Left renal pelvis (tissue), 4 donors: ENCODE results near the gene CCDC188. TPM values are rescaled to one million over a fixed set of nuclear protein-coding genes. Genes with fewer than 3 reads are reported as not detected.

Experiments
- DNase-seq, 4 donors: peaks; one replicate each; pipeline ENCODE4 v3.0.0-alpha.2; 2013; ENCODE audit warnings: low read depth in 4 of 4, low spot score in 3 of 4
- polyA plus RNA-seq, 4 donors: library from polyadenylated mRNA; unstranded; fragments of 120-200 nt; gene quantifications; one replicate each; pipeline ENCODE4 v1.2.1, GENCODE V29; 2013; ENCODE audit not compliant: insufficient read length in 4 of 4

CCDC188 gene
- polyA plus RNA-seq, 4 donors, result 0.34 to 2.3 (median 1.4) TPM

DNA sequence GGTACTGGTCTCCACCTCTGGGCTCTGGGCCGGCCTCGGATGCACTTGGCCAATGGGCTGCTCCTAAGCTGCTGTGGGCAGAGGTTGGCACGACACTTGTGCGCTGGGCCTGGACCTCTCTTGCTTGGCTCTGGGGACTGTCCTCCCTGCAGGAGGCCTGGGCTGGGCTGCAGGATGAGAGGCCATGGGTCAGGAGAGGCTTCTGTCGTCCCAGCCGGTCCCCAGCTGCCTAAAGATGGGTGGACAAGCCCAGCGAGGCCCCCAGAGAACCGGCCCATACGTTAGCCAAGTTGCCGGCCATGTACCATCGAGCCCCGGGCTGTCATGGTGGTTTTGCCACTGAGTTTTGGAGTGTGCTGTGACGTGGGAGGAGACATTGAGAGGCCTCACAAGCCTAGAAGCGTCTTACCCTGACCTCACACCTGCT, 1.6 kb upstream of the CCDC188 start:
- no peak for DNase-seq

DNA sequence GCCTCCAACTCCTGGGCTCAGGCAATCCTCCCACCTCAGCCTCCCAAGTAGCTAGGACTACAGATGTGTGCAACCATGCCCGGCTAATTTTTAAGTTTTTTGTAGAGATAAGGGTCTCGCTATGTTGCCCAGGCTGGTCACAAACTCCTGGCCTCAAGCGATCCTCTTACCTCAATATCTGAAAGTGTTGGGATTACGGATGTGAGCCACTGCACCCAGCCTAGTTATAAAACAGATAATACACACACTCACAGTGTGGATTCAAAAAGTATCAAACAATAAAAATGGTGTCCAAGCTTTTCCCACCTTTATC, 377 bp upstream of the CCDC188 start:
- DNase-seq, result no peak

DNA sequence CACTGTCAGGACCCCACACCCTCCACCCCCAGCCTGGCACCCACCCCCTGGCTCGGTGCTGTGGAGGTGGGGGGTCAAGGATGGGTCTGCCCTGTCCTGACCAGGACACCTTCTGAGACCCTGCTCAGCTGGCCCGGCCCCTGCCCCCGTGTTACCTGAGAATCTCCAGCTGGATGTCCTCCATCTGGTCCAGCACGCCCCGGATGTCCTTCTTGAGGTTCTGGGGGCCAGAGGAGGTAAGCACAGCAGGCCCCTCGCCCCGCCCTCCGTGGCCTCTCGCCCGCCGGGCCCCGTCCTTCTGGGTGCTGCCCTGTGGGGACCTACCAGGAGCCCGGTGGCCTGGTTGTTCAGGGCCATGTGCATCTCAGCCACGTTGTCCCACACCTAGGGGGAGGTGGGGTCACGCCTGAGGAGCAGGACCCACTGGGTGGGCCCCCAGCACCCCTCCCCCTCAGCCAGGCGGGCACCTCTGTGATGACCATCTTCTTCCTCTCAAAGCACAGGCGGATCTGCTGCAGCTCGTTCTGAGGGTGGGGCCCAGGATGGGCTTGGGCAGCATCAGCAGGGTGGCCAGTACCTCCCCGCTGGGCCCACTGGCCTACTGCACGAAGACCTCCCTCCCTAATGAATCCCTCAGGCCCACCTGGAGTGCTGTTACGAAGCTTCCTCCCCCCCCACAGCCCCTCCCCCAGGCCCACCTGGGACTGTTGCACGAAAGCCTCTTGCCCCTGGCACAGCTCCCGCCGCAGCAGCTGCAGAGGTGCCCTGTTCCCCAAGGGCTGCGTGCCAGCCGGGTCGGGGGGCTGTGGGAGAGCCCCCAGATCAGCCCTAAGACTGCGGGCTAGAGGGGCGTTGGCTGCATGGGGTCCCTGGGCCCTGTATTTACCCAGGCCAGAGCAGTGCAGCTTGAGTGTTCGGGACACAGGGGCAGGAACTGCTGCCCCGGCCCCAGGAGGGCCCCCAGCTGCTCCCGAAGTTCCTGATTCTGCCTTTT, 1.3 kb downstream of the CCDC188 start:
- DNase-seq, result no peak

DNA sequence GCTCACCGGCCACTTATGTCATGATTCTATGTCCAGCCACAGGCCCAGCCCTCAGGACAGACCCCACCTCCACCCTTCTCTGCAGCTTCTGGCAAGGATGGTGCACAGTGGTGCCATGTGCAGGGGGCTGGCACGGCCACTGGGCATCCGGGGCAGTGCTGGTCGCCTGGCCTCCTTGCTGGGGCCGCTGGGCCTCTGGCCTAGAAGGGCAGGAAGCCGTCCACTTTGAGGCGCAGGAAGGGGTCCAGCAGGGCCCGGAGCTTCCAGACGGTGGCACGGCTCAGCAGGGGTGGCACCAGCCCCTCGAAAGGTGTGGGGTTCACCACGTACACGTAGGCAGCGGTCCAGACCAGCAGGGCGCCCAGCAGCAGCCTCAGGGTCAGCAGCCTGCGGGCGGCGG, 2.4 kb downstream of the CCDC188 start:
- DNase-seq, result no peak

DNA sequence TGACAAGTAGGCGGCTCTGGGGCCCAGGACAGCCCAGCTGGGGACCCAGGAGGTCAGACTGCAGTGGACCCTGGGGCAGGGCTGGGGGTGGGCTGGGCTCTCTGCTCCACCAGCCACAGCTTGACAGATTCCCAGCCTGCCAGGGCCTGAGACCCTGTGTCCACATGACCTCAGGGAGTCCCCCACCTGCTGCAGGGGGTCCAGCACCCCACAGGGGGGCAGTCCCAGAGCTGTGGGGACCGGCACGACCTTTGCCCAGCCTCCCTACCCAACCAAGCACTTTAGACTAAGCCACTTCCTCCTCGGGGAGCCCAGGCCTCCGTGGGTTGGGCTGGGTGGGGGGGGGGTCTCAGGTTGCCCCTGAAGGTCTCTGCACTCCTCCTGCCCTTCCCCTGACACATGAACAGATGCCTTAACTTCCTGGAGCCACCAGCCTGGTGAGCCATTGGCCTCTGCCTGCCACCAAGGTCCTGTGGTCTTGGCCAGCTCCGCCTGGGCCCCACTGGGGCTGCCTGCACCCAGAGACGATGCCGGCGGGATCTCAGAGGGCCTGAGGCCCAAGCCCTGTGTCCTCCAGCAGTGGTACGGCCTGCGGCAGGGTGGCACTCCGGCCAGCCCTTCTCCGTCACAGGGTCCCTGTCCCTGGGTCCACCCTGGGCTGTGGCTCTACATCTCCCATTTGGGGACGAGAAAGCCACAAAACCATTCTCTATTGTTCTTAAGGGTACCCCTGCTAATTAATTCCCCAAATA, 3.4 kb downstream of the CCDC188 start:
- no peak for DNase-seq

DNA sequence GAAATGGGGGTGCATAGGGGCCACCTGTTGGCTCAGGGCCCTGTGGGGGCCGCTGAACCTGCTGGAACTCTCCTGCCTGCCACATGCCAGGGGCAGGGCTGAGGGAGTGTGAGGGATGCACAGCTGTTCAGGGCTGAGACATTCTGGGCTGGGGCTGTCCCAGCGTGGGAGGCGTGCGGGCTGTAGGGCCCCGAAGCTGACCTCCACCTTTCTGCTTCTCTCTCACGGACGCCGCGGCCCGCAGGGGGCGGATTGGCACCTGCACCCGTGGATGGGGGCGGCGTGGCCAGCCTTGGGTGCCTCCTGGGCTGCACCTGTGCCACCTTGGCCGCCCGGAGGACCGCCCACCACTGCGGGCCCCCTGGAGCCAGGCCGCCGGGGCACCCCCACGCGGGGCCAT, 4.1 kb downstream of the CCDC188 start:
- DNase-seq, result no peak

DNA sequence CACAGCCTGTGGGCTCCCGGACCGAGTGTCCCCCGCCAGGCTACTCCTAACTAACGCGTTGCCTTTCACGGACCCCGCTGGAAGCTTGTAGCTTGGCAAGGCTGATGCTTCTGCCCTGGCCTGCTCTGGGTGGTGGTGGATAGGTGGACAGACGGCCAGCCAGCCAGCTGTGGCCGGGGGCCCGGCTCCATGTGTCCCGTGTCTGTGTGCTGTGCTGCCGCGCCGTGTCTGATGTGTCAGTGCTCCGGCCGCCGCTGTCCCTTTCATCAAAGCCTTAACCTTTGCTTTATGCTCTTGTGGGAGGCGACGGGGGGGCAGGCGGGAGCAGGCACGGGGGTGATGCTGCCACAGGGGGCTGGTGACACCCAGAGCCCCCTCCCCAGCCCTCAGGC, 5.0 kb downstream of the CCDC188 start:
- no peak for DNase-seq

DNA sequence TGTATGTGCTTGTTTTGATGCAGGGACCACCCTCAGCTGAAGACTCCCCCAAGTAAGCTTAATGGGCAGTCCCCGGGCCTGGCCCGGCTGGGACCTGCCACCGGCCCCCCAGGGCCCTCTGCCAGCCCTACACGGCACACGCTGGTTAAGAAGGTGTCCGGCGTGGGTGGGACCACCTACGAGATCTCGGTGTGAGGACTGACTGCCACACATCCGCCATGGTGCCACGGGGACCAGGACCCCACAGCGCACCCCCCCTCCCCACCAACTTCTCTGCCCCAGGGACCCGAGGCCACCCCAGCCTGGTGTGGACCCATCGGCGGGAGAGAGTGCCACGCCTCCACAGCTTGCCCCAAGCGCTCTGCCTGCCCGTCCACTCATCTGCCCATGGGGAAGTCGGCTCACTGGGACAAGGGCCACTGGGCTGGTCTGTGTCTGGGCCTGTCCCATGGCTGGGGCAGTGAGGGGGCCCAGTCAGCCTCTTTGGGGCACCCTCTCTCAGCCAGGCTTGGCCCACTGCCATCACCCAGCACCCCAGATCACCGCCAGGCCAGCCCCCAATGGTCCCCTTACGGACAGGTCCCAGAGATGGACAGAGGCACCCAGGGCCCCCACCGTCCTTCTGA, 5.5 kb downstream of the CCDC188 start:
- DNase-seq, result no peak

DNA sequence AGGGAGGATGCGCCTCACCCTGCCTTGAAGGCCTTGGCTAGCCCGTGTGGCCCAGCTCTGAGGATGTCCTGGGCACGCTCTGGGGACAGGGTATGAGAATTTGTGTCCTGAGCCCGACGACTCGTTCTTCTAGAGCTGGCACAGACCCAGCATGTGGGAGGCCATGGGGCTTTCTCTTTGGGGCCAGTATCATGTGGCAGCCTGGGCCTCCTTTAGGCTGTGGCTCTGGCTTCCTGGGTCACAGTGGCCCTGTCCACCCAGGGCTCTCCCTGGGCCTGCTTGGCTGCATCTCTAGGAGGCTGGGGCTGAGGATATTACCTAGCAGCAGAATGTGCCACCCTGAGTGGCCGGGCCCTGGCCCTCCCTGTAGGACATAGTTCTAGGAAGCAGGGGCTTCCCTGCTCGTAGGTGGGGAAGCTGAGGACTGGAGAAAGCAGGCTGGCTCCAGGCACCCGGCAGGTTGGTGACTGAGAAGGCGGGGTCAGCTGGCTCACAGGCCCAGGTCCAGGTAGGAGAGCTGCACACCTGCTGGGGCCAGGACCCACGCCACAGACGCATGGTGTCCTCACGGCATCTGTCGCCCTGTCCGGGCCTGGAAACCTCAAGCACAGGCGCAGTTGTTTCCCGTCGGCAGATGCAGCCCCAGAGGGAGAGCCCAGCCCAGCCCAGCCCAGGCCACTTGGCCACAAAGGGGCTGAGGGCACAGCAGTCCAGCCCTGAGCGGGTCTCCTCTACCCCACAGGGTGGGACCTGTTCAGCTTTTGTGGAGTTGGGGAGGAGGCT, 6.8 kb downstream of the CCDC188 start:
- no peak for DNase-seq

DNA sequence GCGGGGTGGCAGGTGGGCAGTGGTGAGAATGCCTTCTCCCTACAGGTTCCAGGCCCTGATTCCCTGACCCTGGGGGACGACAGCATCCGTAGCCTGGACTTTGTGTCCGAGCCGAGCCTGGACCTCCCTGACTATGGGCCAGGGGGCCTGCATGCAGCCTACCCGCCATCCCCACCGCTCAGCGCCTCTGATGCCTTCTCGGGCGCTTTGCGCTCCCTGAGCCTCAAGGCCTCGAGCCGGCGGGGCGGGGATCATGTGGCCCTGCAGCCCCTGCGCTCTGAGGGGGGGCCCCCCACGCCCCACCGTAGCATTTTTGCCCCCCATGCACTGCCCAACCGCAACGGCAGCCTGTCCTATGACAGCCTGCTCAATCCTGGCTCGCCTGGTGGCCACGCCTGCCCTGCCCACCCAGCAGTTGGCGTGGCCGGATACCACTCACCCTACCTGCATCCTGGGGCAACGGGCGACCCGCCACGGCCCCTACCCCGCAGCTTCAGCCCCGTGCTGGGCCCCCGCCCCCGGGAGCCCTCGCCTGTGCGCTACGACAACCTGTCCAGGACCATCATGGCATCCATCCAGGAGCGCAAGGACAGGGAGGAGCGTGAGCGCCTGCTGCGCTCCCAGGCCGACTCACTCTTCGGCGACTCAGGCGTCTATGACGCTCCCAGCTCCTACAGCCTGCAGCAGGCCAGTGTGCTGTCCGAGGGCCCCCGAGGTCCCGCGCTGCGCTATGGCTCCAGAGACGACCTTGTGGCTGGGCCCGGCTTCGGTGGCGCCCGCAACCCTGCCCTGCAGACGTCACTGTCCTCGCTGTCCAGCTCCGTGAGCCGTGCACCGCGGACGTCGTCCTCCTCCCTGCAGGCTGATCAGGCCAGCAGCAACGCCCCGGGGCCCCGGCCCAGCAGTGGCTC, 7.9 kb downstream of the CCDC188 start:
- no peak for DNase-seq

DNA sequence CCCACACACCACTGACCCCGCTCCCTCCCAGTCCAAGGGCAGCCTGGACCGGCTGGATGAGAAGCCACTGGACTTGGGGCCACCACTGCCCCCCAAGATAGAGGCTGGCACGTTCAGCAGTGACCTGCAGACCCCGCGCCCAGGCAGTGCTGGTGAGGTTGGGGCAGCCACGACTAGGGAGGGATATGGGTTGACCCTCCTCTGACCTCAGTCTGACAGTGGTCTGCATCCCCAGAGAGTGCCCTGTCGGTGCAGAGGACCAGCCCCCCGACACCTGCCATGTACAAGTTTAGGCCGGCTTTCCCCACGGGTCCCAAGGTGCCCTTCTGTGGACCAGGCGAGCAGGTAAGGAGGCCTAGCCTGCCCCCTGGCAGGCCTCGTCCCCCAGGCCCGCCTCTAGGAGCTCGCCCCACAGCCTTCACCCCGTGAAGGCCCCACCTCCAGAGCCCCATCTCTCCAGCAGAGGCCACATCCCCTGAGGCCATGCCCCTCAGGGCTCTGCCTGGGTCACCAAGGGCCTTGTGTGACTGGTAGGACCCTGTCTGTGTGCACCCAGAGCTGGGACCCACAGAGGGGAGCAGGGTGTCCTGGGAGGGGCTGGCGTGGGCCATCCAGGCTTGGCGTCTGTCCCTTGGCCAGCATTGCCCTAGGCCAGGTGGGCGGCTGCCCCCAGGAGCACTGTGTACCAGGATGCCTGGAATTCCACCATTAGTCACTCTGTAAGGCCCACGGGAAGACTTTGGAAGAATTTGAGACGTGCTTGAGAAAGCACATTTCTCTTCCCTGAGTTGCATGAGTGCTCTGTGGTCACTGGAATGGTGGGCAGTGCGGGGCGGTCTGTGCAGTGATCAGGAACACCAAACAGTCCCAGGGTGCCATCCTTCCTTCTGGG, 9.4 kb downstream of the CCDC188 start:
- DNase-seq, result no peak

DNA sequence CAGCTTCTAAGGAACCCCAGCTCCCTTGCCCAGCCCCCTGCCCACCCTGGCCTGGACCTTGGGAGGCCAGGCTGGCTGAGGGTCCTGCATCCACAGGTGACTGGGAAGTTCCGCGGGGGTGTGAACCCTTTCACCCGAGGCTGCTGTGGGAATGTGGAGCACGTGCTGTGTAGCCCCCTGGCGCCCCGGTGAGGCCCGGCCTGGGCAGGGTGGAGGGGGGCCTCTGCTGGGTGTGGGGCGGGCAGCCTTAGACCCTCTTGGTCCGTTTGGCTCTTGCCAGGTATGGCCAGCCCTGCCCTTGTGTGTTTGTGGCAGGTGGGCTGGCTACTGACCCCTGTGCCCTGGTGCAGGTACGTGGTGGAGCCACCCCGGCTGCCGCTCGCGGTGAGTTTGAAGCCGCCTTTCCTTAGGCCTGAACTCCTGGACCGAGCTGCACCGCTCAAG, 10.3 kb downstream of the CCDC188 start:
- no peak for DNase-seq

DNA sequence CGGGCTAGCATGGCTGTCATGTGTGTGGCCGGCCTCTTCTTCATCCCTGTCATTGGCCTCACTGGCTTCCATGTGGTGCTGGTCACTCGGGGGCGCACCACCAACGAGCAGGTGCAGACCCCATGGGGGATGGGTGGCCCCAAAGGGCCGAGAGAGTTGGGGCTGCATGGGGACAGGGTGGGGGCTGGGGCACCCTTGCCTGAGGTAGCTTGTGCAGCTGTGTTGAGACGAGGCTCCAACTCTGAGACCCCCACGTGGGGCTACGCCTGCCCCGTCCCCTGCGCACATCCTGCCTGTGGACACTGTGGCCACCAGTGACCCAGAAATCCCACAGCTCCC, 10.8 kb downstream of the CCDC188 start:
- DNase-seq, result no peak

DNA sequence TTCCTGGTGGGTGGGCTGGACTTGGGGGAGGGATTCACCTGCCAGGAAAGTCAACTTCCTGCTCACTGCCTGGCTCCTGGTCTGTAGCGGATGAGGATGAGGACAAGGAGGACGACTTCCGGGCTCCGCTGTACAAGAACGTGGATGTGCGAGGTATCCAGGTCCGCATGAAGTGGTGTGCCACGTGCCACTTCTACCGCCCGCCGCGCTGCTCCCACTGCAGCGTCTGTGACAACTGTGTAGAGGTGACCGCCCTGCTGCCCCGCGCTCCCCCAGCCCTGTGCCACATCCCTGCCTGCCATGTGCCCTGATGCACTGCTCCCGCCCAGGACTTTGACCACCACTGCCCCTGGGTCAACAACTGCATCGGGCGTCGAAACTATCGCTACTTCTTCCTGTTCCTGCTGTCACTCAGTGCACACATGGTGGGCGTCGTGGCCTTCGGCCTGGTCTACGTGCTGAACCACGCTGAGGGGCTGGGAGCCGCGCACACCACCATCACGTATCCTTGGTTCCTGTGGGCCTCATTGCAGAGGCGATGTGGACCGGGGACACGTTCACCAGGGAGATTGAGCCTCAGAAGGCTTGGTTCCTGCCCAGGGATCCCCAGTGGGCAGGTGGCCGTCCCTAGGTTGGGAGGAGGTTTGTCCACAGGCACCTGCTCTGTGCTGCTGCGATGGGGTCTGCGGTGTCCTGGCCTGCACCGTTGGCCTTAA, 11.3 kb downstream of the CCDC188 start:
- no peak for DNase-seq

DNA sequence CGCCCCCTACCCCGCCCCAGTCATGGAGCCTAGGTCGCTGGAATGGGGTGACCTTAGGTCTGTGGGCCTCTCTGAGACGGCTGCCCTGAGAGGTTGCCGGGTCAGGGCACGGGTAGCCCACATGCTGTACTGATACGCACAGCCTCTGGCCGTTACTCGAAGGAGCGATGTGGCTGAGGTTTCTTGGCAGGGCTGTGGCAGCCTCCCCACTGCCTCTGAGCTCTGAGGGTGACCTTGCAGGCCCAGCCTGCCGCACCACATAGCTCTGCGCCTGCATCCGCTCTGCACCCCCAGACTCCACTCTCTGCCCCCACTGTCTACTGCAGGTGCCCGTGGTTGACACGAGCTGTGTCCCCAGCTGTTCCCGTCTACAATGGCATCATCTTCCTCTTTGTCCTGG, 12.0 kb downstream of the CCDC188 start:
- no peak for DNase-seq

DNA sequence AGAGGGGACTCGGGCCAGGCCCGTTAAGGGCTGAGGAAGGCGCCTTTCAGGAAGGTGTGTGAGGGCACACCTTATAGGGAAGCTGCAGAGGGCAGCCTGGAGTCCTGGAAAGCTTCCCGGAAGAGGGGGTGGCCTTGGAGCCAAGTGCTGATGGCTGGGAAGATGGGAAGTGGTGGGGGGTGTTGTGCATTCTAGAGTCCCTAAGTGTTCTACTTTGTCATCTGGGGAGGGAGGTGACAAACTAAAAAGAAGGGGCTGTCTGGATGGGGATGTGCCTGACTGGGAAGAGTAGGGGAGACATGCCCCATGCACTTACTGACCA, 12.5 kb downstream of the CCDC188 start:
- DNase-seq, result no peak

DNA sequence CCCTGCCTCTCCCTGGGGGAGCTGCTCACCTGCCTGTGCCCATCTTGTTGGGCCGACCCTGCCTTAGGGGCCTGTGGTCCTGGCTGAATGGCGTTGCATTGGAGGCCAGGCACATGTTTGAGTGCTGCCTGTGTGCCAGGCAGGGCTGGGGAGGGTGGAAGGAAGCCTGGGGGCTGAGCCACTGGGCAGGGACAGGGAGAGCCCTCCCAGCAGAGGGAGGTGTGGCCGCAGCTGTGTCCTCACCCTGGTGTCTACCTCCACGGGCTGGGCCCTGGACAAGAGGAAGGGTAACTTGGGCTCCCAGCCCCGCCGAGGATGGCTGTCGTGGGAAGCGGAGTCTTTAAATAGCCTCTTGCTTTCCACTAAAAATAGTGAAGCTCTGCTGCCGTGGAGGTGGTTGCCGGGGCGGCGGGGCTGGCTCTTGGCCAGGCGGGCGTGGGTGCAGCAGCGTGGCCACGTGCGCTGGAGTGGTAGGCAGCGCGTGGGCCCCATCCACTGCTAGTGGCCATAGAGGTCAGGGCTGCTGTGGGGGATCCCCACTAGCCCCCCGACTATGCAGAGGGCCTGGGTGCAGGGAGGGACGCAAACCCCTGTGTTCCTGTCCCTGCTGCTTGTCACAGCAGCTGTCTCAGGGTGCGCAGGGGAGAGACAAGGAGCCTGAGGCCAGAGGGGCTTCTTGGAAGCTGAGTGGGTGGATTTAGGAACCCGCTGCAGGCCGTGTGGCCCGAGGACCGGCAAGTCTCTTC, 13.0 kb downstream of the CCDC188 start:
- no peak for DNase-seq

DNA sequence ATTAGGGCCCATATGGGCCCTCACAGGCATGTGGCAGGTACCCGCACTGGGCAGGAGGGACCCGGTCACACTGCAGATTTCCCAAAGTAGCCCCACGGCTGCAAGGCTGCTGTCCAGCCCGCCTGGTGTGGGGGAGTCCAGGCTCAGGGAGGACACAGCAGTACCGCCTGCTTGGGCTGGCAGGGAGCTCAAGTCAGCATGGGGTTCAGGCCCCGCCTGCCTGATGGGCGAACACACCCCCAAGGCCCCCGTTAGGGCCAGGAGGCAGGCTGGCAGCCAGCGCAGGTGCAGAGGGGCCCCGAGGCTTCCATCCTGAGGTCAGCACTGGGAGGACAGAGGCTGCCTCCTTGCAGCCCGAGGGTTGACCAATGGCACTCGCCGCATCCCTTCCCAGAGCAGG, 13.7 kb downstream of the CCDC188 start:
- DNase-seq, result no peak
